ENCODE results near the gene LHFPL2.

- TF ChIP-seq, protein P1, sequence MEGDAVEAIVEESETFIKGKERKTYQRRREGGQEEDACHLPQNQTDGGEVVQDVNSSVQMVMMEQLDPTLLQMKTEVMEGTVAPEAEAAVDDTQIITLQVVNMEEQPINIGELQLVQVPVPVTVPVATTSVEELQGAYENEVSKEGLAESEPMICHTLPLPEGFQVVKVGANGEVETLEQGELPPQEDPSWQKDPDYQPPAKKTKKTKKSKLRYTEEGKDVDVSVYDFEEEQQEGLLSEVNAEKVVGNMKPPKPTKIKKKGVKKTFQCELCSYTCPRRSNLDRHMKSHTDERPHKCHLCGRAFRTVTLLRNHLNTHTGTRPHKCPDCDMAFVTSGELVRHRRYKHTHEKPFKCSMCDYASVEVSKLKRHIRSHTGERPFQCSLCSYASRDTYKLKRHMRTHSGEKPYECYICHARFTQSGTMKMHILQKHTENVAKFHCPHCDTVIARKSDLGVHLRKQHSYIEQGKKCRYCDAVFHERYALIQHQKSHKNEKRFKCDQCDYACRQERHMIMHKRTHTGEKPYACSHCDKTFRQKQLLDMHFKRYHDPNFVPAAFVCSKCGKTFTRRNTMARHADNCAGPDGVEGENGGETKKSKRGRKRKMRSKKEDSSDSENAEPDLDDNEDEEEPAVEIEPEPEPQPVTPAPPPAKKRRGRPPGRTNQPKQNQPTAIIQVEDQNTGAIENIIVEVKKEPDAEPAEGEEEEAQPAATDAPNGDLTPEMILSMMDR (IDR thresholded peaks at IDR 0.05): no peak
- no peak for TF ChIP-seq EP300 (IDR thresholded peaks at IDR 0.05)
Observed at GRCh38 chr5:78500871-78501270, 147.7 kb downstream of the LHFPL2 start.

All from suprapubic skin (tissue), 3 donors.